PC-9 (cell line): Measurements from ENCODE around the gene GRIK3.

Experiments used
- CTCF ChIP-seq: fragments of 200-600 bp; sonication (generic); conservative IDR thresholded peaks from 2 replicates; pipeline ENCODE4 v1.6.1; 2017; ENCODE audit warnings: mixed run types, antibody characterized with exemption, mild to moderate bottlenecking, moderate library complexity
- EZH2 ChIP-seq: fragments of 200-600 bp; sonication (generic); IDR thresholded peaks from 2 replicates; pipeline ENCODE4 v1.8.0; 2017; ENCODE audit warnings: antibody characterized with exemption, low read depth

GRCh38 chr1:36796733-36797132, 237.6 kb downstream of the GRIK3 start:
- TF ChIP-seq CTCF (no peak), EZH2 (no peak)
